Neural cell (in vitro differentiated cells): ENCODE data around the gene CCDC159. TPM values are rescaled to one million over a fixed set of nuclear protein-coding genes. Genes with fewer than 3 reads are reported as not detected.

Experiments
- H2AFZ ChIP-seq: fragments of 200-600, 300-800 bp; sonication (generic), shearing (Covaris generic); 2 replicates; pipeline ENCODE4 v1.6.0; 2014; ENCODE audit warnings: low read depth, mild to moderate bottlenecking, antibody characterized with exemption, low read length, moderate library complexity
- H3F3A ChIP-seq: fragments of 200-600 bp; shearing (Covaris generic); 2 replicates; pipeline ENCODE4 v1.6.1; 2016; ENCODE audit warnings: mild to moderate bottlenecking, moderate library complexity, mixed read lengths, antibody characterized with exemption, low read length; ENCODE audit not compliant: insufficient read depth, poor library complexity, severe bottlenecking
- H3K27ac ChIP-seq: fragments of 200-600, 300-800 bp; sonication (generic), shearing (Covaris generic); 2 replicates; pipeline ENCODE4 v1.5.1; 2014; ENCODE audit warnings: mild to moderate bottlenecking, low read length, moderate library complexity
- H3K27me3 ChIP-seq: fragments of 300-800, 200-600 bp; sonication (generic), shearing (Covaris generic); 2 replicates; pipeline ENCODE4 v1.6.0; 2014; ENCODE audit warnings: mild to moderate bottlenecking, low read depth, low read length, moderate library complexity; ENCODE audit not compliant: insufficient read depth
- H3K36me3 ChIP-seq: fragments of 300-800, 200-600 bp; sonication (generic), shearing (Covaris generic); 2 replicates; pipeline ENCODE4 v1.5.1; 2014; ENCODE audit warnings: mild to moderate bottlenecking, antibody characterized with exemption, low read length, moderate library complexity; ENCODE audit not compliant: insufficient read depth
- H3K4me2 ChIP-seq: fragments of 300-800, 200-600 bp; sonication (generic), shearing (Covaris generic); 2 replicates; pipeline ENCODE4 v1.6.0; 2014; ENCODE audit warnings: mild to moderate bottlenecking, low read length
- H3K4me3 ChIP-seq: fragments of 300-800, 200-600 bp; sonication (generic), shearing (Covaris generic); 2 replicates; pipeline ENCODE4 v1.5.1; 2014; ENCODE audit warnings: mild to moderate bottlenecking, low read length, moderate library complexity
- H3K79me2 ChIP-seq: fragments of 200-600 bp; shearing (Covaris generic); replicated peaks from 2 replicates; pipeline ENCODE4 v1.6.0; 2014; ENCODE audit warnings: mild to moderate bottlenecking, low read length, moderate library complexity; ENCODE audit not compliant: insufficient read depth
- H3K9ac ChIP-seq: fragments of 300-800, 200-600 bp; sonication (generic), shearing (Covaris generic); 2 replicates; pipeline ENCODE4 v1.6.1; 2016; ENCODE audit warnings: mild to moderate bottlenecking, low read length, mixed read lengths
- H3K9me2 ChIP-seq: fragments of 200-600 bp; shearing (Covaris generic); 2 replicates; pipeline ENCODE4 v1.6.1; 2016; ENCODE audit warnings: mild to moderate bottlenecking, low read length, mixed read lengths; ENCODE audit not compliant: insufficient read depth
- H3K9me3 ChIP-seq: fragments of 200-600, 300-800 bp; sonication (generic), shearing (Covaris generic); 2 replicates; pipeline ENCODE4 v1.6.1; 2016; ENCODE audit warnings: mild to moderate bottlenecking, mixed run types, low read length, moderate library complexity, mixed read lengths
- H4K20me1 ChIP-seq: fragments of 200-600 bp; shearing (Covaris generic); 2 replicates; pipeline ENCODE4 v1.6.1; 2016; ENCODE audit warnings: mild to moderate bottlenecking, mixed run types; ENCODE audit not compliant: insufficient read depth
- EP300 ChIP-seq: fragments of 450-650 bp; conservative IDR thresholded peaks from 2 replicates; pipeline ENCODE4 v1.6.1; 2014; ENCODE audit warnings: antibody characterized with exemption, mild to moderate bottlenecking, moderate library complexity; ENCODE audit not compliant: poor library complexity, severe bottlenecking
- EZH2 ChIP-seq: fragments of 200-600, 300-800 bp; shearing (Covaris generic), sonication (generic); IDR thresholded peaks from 2 replicates; pipeline ENCODE4 v1.6.1; 2014; ENCODE audit warnings: antibody characterized with exemption, low read length, borderline replicate concordance, mild to moderate bottlenecking; ENCODE audit not compliant: insufficient read depth, poor library complexity, severe bottlenecking
- MXI1 ChIP-seq: fragments of 450-650 bp; conservative IDR thresholded peaks from 2 replicates; pipeline ENCODE4 v1.6.1; 2014; ENCODE audit warnings: antibody characterized with exemption, mild to moderate bottlenecking; ENCODE audit not compliant: poor library complexity, severe bottlenecking
- POLR2AphosphoS5 ChIP-seq: IDR thresholded peaks from 2 replicates; pipeline ENCODE4 v1.6.1; 2012
- RAD21 ChIP-seq: fragments of 450-650 bp; conservative IDR thresholded peaks from 2 replicates; pipeline ENCODE4 v1.6.1; 2014; ENCODE audit warnings: antibody characterized with exemption, mild to moderate bottlenecking, moderate library complexity
- REST ChIP-seq: IDR thresholded peaks from 2 replicates; pipeline ENCODE4 v1.6.1; 2012; ENCODE audit warnings: borderline replicate concordance
- SMC3 ChIP-seq: fragments of 450-650 bp; conservative IDR thresholded peaks from 2 replicates; pipeline ENCODE4 v1.6.1; 2014; ENCODE audit warnings: antibody characterized with exemption, mild to moderate bottlenecking, moderate library complexity; ENCODE audit not compliant: poor library complexity
- TAF1 ChIP-seq: IDR thresholded peaks from 2 replicates; pipeline ENCODE4 v1.6.1; 2012; ENCODE audit warnings: low read depth
- polyA plus RNA-seq: library from polyadenylated mRNA; depleted of rRNA; stranded (reverse); fragments of >200 nt; gene quantifications from 2 replicates; pipeline ENCODE4 v1.2.3, GENCODE V29; 2014
- TF ChIP-seq, protein P1 (sequence below): fragments of 450-650 bp; IDR thresholded peaks from 2 replicates; pipeline ENCODE4 v1.5.1; 2014; ENCODE audit warnings: antibody characterized with exemption, mild to moderate bottlenecking, moderate library complexity; ENCODE audit not compliant: poor library complexity, severe bottlenecking

Gene CCDC159
- polyA plus RNA-seq, 1 donor from 2014 or later, result 2.4 TPM

DNA sequence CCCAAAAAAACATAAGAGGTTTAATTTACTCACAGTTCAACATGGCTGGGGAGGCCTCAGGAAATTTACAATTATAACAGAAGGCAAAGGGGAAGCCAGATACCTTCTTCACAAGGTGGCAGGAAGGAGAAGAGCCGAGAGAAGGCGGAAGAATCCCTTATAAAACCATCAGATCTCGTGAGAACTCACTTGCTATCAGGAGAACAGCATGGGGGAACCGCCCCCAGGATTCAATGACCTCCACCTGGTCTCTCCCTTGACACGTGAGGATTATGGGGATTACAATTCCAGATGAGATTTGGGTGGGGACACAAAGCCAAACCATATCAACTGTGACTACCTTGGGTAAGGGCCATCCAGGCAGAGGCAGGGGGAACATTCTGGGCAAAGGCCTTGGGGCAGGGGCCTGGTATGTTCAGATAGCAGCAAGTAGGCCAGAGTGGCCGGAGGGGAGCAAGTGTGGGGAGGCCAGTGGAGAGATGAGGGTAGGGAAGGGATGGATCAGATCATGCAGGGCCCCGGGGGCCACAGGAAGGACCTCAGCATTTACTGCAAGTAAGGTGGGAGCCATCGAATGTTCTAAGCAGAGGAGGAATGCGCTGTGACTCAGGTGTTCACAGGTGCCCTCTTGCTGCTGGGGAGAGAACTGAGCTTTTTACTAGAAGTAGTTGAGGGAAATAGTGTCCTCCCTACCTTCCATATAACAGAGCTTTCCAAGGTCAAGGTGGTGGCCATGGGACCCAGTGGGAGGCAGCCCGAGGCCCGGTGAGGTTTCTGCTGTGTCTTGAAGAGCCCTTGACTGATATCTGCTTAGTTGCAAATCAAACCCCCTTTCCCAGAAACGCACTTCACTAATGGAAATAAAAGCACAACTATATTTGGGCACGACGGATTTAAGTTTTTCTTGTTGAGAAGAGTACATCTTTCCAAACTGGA is 24.9 kb upstream of the CCDC159 start:
- Histone ChIP-seq H3K27me3 (no peaks in the 10 kb centered on the region), H3K9ac (no peak overlapping the region), H3K9me2 (no peaks in the 10 kb centered on the region), H3K4me2 (no peak overlapping the region), H4K20me1 (no peaks in the 10 kb centered on the region), H3K9me3 (no peaks in the 10 kb centered on the region), H3K79me2 (no peaks in the 10 kb centered on the region), H3K36me3 (no peaks in the 10 kb centered on the region), H2AFZ (no peak overlapping the region), H3K4me3 (no peak overlapping the region), H3K27ac (no peak overlapping the region), H3F3A (no peaks in the 10 kb centered on the region)
- TF ChIP-seq SMC3 (no peak), EP300 (no peak), MXI1 (no peak), RAD21 (no peak), TAF1 (no peak)
- TF ChIP-seq, protein P1, sequence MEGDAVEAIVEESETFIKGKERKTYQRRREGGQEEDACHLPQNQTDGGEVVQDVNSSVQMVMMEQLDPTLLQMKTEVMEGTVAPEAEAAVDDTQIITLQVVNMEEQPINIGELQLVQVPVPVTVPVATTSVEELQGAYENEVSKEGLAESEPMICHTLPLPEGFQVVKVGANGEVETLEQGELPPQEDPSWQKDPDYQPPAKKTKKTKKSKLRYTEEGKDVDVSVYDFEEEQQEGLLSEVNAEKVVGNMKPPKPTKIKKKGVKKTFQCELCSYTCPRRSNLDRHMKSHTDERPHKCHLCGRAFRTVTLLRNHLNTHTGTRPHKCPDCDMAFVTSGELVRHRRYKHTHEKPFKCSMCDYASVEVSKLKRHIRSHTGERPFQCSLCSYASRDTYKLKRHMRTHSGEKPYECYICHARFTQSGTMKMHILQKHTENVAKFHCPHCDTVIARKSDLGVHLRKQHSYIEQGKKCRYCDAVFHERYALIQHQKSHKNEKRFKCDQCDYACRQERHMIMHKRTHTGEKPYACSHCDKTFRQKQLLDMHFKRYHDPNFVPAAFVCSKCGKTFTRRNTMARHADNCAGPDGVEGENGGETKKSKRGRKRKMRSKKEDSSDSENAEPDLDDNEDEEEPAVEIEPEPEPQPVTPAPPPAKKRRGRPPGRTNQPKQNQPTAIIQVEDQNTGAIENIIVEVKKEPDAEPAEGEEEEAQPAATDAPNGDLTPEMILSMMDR, result no peak

- Histone ChIP-seq H3K79me2 (no peaks in the 10 kb centered on the region), H3K9me2 (no peaks in the 10 kb centered on the region), H3K36me3 (no peaks in the 10 kb centered on the region), H3K4me3 (no peak overlapping the region), H3K9ac (no peak overlapping the region), H3K9me3 (no peaks in the 10 kb centered on the region), H3K27me3 (no peaks in the 10 kb centered on the region), H2AFZ (no peak overlapping the region), H4K20me1 (no peaks in the 10 kb centered on the region), H3K4me2 (no peak overlapping the region), H3F3A (no peaks in the 10 kb centered on the region), H3K27ac (no peak overlapping the region)
- TF ChIP-seq SMC3 (no peak), TAF1 (no peak), EZH2 (no peak), RAD21 (no peak), MXI1 (no peak), POLR2AphosphoS5 (no peak), EP300 (no peak), REST (no peak)
- TF ChIP-seq, protein P1, result no peak
These were observed 23.9 kb upstream of the CCDC159 start for GRCh38 chr19:11322269-11323024.
